Subcutaneous abdominal adipose tissue (tissue), 5 donors: Measurements from ENCODE around the gene DCC.

Experiments used
- H3K27ac ChIP-seq: one replicate; pipeline ENCODE4 v1.7.0; 2013; ENCODE audit warnings: low read depth, mild to moderate bottlenecking, inconsistent platforms, low read length, moderate library complexity
- H3K27me3 ChIP-seq, 5 donors: one replicate each; pipeline ENCODE4 v1.7.0; 2013; ENCODE audit warnings: low read length in 5 of 5, inconsistent platforms in 1 of 5; ENCODE audit not compliant: control insufficient read depth in 5 of 5, insufficient read depth in 4 of 5
- H3K36me3 ChIP-seq, 5 donors: one replicate each; pipeline ENCODE4 v1.7.0; 2013; ENCODE audit warnings: low read length in 5 of 5; ENCODE audit not compliant: control insufficient read depth in 5 of 5, insufficient read depth in 5 of 5
- H3K4me1 ChIP-seq, 5 donors: one replicate each; pipeline ENCODE4 v1.7.0; 2013; ENCODE audit warnings: low read length in 5 of 5, mild to moderate bottlenecking in 3 of 5, moderate library complexity in 1 of 5; ENCODE audit not compliant: control insufficient read depth in 5 of 5, insufficient read depth in 5 of 5
- H3K4me3 ChIP-seq, 5 donors: one replicate each; pipeline ENCODE4 v1.7.0; 2013; ENCODE audit warnings: low read length in 5 of 5, low read depth in 1 of 5
- H3K9ac ChIP-seq, 5 donors: one replicate each; pipeline ENCODE4 v1.7.0; 2013; ENCODE audit warnings: low read length in 5 of 5, mild to moderate bottlenecking in 4 of 5, moderate library complexity in 3 of 5
- H3K9me3 ChIP-seq, 5 donors: one replicate each; pipeline ENCODE4 v1.7.0; 2013; ENCODE audit warnings: low read length in 5 of 5; ENCODE audit not compliant: control insufficient read depth in 5 of 5
- donor health status: healthy.
- donor health status: healthy.
- donor health status: healthy.
- donor health status: healthy.
- donor health status: healthy.

The DCC gene

DNA sequence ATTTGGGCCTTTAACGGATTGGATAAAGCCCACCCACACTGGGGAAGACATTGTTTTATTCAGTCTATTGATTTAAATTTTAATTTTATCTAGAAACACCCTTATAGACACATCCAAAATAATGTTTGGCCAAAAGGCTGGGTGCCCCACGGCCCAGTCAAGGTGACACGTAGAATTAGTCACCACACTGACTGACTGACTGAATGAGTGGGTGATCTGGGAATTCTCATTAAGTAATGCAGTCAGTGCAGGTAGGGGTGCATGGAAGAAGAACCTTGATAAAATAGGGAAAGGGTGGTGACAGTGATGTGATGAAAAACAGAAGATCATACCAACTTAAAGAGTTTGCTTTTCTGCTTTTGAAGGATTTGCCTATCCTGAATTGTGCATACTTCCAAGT lies 554.8 kb downstream of the DCC start:
- no peaks in the 10 kb centered on the region for H3K36me3 ChIP-seq
- H3K4me1 ChIP-seq = peaks cover 0 to 7% (median 0%) of the 10 kb centered on the region in 5 donors
- no peak overlapping the region for H3K4me3 ChIP-seq
- H3K27me3 ChIP-seq = no peaks in the 10 kb centered on the region
- no peak overlapping the region for H3K9ac ChIP-seq
- peaks cover 0 to 3% (median 0%) of the 10 kb centered on the region in 5 donors for H3K9me3 ChIP-seq
- no peak overlapping the region for H3K27ac ChIP-seq

- H3K9me3 ChIP-seq = peaks cover 0 to 3% (median 0%) of the 10 kb centered on the region in 5 donors
- H3K9ac ChIP-seq = no peak overlapping the region
- no peak overlapping the region for H3K27ac ChIP-seq
- no peaks in the 10 kb centered on the region for H3K36me3 ChIP-seq
- H3K4me1 ChIP-seq = peaks cover 0 to 7% (median 0%) of the 10 kb centered on the region in 5 donors
- H3K27me3 ChIP-seq = no peaks in the 10 kb centered on the region
- H3K4me3 ChIP-seq = no peak overlapping the region
Observed at GRCh38 chr18:52897611-52898484, 557.9 kb downstream of the DCC start.

GRCh38 chr18:52898485-52899058 lies 558.6 kb downstream of the DCC start:
- Histone ChIP-seq H3K9ac (no peak overlapping the region), H3K27me3 (no peaks in the 10 kb centered on the region), H3K36me3 (no peaks in the 10 kb centered on the region), H3K9me3 (peaks cover 0 to 3% (median 0%) of the 10 kb centered on the region in 5 donors), H3K27ac (no peak overlapping the region), H3K4me3 (no peak overlapping the region), H3K4me1 (peaks cover 0 to 7% (median 0%) of the 10 kb centered on the region in 5 donors)

- H3K9ac ChIP-seq = no peak overlapping the region
- H3K9me3 ChIP-seq = no peaks in the 10 kb centered on the region
- no peaks in the 10 kb centered on the region for H3K36me3 ChIP-seq
- no peak overlapping the region for H3K4me3 ChIP-seq
- no peak overlapping the region for H3K27ac ChIP-seq
- peaks cover 0 to 7% (median 0%) of the 10 kb centered on the region in 5 donors for H3K4me1 ChIP-seq
- no peaks in the 10 kb centered on the region for H3K27me3 ChIP-seq
Observed at GRCh38 chr18:52902188-52902587, 562.2 kb downstream of the DCC start.

DNA sequence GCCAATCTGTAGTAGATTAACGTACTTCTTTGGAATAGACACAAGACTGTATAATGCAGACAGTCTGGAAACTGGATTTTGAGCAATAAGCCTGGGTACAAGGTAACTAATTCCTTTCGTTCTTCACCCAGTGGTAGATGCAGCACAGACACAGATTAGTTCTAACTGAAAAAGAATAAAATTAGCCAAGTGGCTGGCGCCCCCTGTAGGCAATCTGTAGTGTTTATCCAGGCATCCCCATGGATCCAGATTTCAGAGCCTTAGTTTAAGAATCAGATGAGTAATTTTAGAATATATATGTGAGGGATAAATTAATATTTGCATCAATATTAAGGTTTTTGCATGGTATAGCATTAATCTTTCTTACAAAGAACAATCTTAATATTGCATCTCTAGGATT lies 563.9 kb downstream of the DCC start:
- no peaks in the 10 kb centered on the region for H3K9me3 ChIP-seq
- H3K27ac ChIP-seq = no peak overlapping the region
- H3K36me3 ChIP-seq = no peaks in the 10 kb centered on the region
- no peaks in the 10 kb centered on the region for H3K4me1 ChIP-seq
- H3K4me3 ChIP-seq = no peak overlapping the region
- H3K9ac ChIP-seq = no peak overlapping the region
- H3K27me3 ChIP-seq = no peaks in the 10 kb centered on the region

GRCh38 chr18:52907543-52908308 lies 567.7 kb downstream of the DCC start:
- H3K27me3 ChIP-seq = no peaks in the 10 kb centered on the region

DNA sequence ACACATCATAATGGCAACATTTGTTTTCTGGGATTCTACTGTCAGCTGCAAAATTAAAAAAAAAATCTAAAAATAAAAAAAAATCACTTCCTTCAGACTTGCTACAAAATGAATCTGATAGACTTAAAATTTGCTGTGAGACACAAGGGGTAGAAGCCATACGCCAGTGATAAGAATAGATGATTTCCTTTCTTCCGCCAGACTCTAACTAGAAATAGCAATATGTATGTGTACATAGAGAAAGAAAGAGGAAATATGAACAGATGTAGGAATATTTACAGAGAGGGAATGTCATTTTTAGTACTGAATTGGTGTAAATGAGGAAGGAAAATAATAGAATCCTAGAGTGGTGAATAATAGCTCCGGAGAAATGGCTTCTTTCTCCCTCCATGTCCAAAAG lies 574.2 kb downstream of the DCC start:
- H3K9ac ChIP-seq = no peak overlapping the region
- H3K4me1 ChIP-seq = no peaks in the 10 kb centered on the region
- H3K27ac ChIP-seq = no peak overlapping the region
- H3K9me3 ChIP-seq = no peaks in the 10 kb centered on the region
- no peaks in the 10 kb centered on the region for H3K36me3 ChIP-seq
- no peaks in the 10 kb centered on the region for H3K27me3 ChIP-seq
- no peak overlapping the region for H3K4me3 ChIP-seq

More at GRCh38 chr18:52907543-52908308, 567.7 kb downstream of the DCC start:
- Histone ChIP-seq H3K4me3 (no peak overlapping the region), H3K9me3 (no peaks in the 10 kb centered on the region), H3K9ac (no peak overlapping the region), H3K27ac (no peak overlapping the region), H3K36me3 (no peaks in the 10 kb centered on the region), H3K4me1 (no peaks in the 10 kb centered on the region)

DNA sequence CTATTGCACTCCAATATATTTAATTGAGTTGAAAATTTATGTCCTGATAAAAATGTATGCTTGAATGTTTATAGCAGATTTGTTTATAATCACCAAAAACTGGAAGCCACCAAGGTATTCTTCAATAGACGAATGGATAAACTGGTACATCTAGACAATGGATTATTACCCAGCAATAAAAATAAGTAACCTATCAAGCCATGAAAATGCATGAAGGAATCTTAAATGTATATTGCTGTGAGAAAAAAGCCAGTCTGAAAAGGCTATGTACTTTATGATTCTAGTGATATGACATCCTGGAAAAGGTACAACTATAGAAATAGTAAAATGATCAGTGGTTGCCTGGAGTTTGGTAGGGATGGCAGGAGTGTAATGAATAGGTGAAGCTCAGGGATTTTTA lies 580.7 kb downstream of the DCC start:
- Histone ChIP-seq H3K9ac (no peak overlapping the region), H3K27ac (no peak overlapping the region), H3K27me3 (no peaks in the 10 kb centered on the region), H3K4me1 (no peaks in the 10 kb centered on the region), H3K9me3 (no peaks in the 10 kb centered on the region), H3K4me3 (no peak overlapping the region), H3K36me3 (no peaks in the 10 kb centered on the region)

DNA sequence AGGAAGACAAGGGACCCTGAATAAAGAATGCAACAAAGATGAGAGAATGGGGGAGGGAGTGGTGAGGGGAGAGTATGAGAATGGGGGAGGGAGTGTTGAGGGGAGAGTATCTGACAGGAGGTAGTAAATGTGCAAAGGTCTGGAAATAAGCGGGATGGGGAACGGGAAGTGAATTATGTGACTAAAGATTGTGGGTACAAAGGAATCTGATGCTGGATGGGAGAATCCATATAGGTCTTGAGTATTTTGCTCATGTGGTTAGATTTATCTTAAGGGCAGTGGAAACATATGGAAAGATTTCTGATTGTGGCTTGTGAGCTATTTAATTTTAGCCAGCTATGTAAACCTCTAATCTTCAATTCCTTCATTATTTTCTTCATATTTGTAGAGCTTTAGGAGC lies 593.4 kb downstream of the DCC start:
- no peaks in the 10 kb centered on the region for H3K27me3 ChIP-seq
- no peaks in the 10 kb centered on the region for H3K9me3 ChIP-seq
- H3K4me3 ChIP-seq = no peak overlapping the region
- H3K27ac ChIP-seq = no peak overlapping the region
- no peak overlapping the region for H3K9ac ChIP-seq
- H3K4me1 ChIP-seq = no peaks in the 10 kb centered on the region
- no peaks in the 10 kb centered on the region for H3K36me3 ChIP-seq

- Histone ChIP-seq H3K9ac (no peak overlapping the region), H3K9me3 (no peaks in the 10 kb centered on the region), H3K36me3 (no peaks in the 10 kb centered on the region), H3K4me1 (no peaks in the 10 kb centered on the region), H3K4me3 (no peak overlapping the region), H3K27me3 (no peaks in the 10 kb centered on the region), H3K27ac (no peak overlapping the region)
Observed at GRCh38 chr18:52936931-52937330, 596.9 kb downstream of the DCC start.
